ENCODE measurements around the gene FYN. TPM values are rescaled to one million over a fixed set of nuclear protein-coding genes. Genes with fewer than 3 reads are reported as not detected.

Gene FYN
- total and polyA plus RNA-seq, 2 of the 4 experiments (the other 2 are of a cell fraction) = 30.8 to 36.4 TPM

DNA sequence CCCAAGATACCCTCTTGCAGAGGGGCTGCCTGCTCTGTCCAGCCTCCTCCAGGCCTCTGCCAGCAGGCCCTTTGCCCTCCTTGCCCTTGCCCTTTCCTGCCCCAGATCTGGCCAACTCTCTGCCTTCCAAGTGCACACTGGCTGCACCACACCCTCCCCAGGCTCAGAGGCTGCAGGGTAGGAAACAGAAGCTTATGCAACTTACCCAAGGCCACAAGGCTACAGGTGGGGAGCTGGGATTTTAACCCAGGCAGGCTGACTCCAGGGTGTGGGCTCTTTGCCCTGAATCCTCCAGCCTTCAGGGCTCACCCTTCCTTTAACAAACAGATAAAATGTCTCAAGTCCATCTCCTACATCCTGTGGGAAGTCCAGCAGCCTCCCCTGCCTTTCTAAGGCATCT lies 253.1 kb downstream of the FYN start:
- H3K27ac ChIP-seq (ENCODE audit: insufficient read depth, low read length) = no peak overlapping the region
- no peaks in the 10 kb centered on the region for H3K79me1 ChIP-seq (ENCODE audit: low read depth in 1 of 2, low read length in 2 of 2)
- H4K5ac ChIP-seq (ENCODE audit: low read depth, low read length) = no peak overlapping the region
- no peak overlapping the region for H2BK20ac ChIP-seq (ENCODE audit: low read depth, low read length)
- H2BK5ac ChIP-seq (ENCODE audit: low read depth, low read length, poor library complexity, severe bottlenecking) = no peak overlapping the region
- no peak overlapping the region for H3K4ac ChIP-seq (ENCODE audit: low read depth, low read length)
- no peak overlapping the region for H4K8ac ChIP-seq (ENCODE audit: low read depth in 2 of 2, low read length in 2 of 2)
- POLR2A ChIA-PET (ENCODE audit: unreplicated experiment) = no interaction called here
- no peak overlapping the region for H3K23ac ChIP-seq (ENCODE audit: low read depth, low read length)
- dilution Hi-C loops (cut with HindIII; ENCODE audit: low sequenced_read_pairs, unreplicated experiment) = no loop called here
- no peak overlapping the region for H2AK9ac ChIP-seq (replicated peaks; ENCODE audit: low read depth, low read length, poor library complexity)
- no peak overlapping the region for H2AFZ ChIP-seq (replicated peaks; ENCODE audit: low read length, poor library complexity)
- BruUV-seq (replicated peaks) = no TSS peak
- intact Hi-C loops (cut with micrococcal nuclease) = no loop called here
- no peak for ATAC-seq (ENCODE audit: low read depth)
- in situ Hi-C loops (cut with MboI; ENCODE audit: low sequenced_read_pairs) = no loop called here
- TF ChIP-seq SMC3 (IDR thresholded peaks at IDR 0.05; ENCODE audit: low read depth, low read length) = no peak
- TF ChIP-seq NFE2L2 (IDR thresholded peaks at IDR 0.05; ENCODE audit: low read depth, low read length) = no peak
- no peak for TF ChIP-seq BHLHE40 (IDR thresholded peaks at IDR 0.05; ENCODE audit: low read depth, low read length)
- TF ChIP-seq, protein P1, sequence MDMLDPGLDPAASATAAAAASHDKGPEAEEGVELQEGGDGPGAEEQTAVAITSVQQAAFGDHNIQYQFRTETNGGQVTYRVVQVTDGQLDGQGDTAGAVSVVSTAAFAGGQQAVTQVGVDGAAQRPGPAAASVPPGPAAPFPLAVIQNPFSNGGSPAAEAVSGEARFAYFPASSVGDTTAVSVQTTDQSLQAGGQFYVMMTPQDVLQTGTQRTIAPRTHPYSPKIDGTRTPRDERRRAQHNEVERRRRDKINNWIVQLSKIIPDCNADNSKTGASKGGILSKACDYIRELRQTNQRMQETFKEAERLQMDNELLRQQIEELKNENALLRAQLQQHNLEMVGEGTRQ (IDR thresholded peaks at IDR 0.05; ENCODE audit: low read depth, low read length) = no peak
- TF ChIP-seq, protein P2, sequence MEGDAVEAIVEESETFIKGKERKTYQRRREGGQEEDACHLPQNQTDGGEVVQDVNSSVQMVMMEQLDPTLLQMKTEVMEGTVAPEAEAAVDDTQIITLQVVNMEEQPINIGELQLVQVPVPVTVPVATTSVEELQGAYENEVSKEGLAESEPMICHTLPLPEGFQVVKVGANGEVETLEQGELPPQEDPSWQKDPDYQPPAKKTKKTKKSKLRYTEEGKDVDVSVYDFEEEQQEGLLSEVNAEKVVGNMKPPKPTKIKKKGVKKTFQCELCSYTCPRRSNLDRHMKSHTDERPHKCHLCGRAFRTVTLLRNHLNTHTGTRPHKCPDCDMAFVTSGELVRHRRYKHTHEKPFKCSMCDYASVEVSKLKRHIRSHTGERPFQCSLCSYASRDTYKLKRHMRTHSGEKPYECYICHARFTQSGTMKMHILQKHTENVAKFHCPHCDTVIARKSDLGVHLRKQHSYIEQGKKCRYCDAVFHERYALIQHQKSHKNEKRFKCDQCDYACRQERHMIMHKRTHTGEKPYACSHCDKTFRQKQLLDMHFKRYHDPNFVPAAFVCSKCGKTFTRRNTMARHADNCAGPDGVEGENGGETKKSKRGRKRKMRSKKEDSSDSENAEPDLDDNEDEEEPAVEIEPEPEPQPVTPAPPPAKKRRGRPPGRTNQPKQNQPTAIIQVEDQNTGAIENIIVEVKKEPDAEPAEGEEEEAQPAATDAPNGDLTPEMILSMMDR (conservative IDR thresholded peaks at IDR 0.05; ENCODE audit: low read depth, low read length) = no peak
- no peak for TF ChIP-seq MAFK (IDR thresholded peaks at IDR 0.05; ENCODE audit: low read depth, low read length)
- TF ChIP-seq CHD1 (IDR thresholded peaks at IDR 0.05; ENCODE audit: low read depth, low read length) = no peak
- TF ChIP-seq POLR2A (IDR thresholded peaks at IDR 0.05; ENCODE audit: low read depth, low read length) = no peak
- no peak for TF ChIP-seq MAZ (IDR thresholded peaks at IDR 0.05; ENCODE audit: borderline replicate concordance, low read depth, low read length)
- TF ChIP-seq MXI1 (IDR thresholded peaks at IDR 0.05; ENCODE audit: borderline replicate concordance, low read depth, low read length) = no peak
- TF ChIP-seq, protein P3, sequence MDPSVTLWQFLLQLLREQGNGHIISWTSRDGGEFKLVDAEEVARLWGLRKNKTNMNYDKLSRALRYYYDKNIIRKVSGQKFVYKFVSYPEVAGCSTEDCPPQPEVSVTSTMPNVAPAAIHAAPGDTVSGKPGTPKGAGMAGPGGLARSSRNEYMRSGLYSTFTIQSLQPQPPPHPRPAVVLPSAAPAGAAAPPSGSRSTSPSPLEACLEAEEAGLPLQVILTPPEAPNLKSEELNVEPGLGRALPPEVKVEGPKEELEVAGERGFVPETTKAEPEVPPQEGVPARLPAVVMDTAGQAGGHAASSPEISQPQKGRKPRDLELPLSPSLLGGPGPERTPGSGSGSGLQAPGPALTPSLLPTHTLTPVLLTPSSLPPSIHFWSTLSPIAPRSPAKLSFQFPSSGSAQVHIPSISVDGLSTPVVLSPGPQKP (IDR thresholded peaks at IDR 0.05; ENCODE audit: borderline replicate concordance, low read depth, low read length) = no peak
- no peak for TF ChIP-seq RCOR1 (IDR thresholded peaks at IDR 0.05; ENCODE audit: insufficient replicate concordance, low read length)
- TF ChIP-seq RAD21 (IDR thresholded peaks at IDR 0.05; ENCODE audit: low read length) = no peak
- no peak for TF ChIP-seq FOS (IDR thresholded peaks at IDR 0.05; ENCODE audit: low read depth, low read length)
- TF ChIP-seq RFX5 (IDR thresholded peaks at IDR 0.05; ENCODE audit: low read depth, low read length) = no peak
- no peak for TF ChIP-seq CEBPB (IDR thresholded peaks at IDR 0.05; ENCODE audit: low read depth, low read length)
- H2AK5ac ChIP-seq (ENCODE audit: low read depth, low read length) = no peak overlapping the region
- H4K91ac ChIP-seq (ENCODE audit: insufficient read depth, low read depth, low read length) = no peak overlapping the region
- no peaks in the 10 kb centered on the region for H3K9me3 ChIP-seq (ENCODE audit: control insufficient read depth, insufficient read depth, low read length)
- H3K56ac ChIP-seq (ENCODE audit: extremely low read depth, insufficient read depth, low read length) = no peak overlapping the region
- H3K4me2 ChIP-seq (ENCODE audit: low read depth, low read length) = no peak overlapping the region
- H2BK15ac ChIP-seq (ENCODE audit: low read depth, low read length) = no peak overlapping the region
- H3K36me3 ChIP-seq (ENCODE audit: control insufficient read depth, insufficient read depth, low read length) = no peaks in the 10 kb centered on the region
- peaks cover 5% of the 10 kb centered on the region; the same call in 1 of the 2 replicates for H3K4me1 ChIP-seq (ENCODE audit: control insufficient read depth, insufficient read depth, low read length)
- no peak for DNase-seq
- no peak overlapping the region for H2BK120ac ChIP-seq (ENCODE audit: low read depth, low read length)
- H3K14ac ChIP-seq (replicated peaks; ENCODE audit: low read depth, low read length) = peak overlapping the region; percentile 1; the same call in 1 of the 2 replicates
- H3K4me3 ChIP-seq (ENCODE audit: insufficient read depth, low read depth, low read length) = no peak overlapping the region
- no peak overlapping the region for H3K9ac ChIP-seq (ENCODE audit: low read depth, low read length)
- H3K9me1 ChIP-seq (ENCODE audit: insufficient read depth, low read length) = peaks cover 5% of the 10 kb centered on the region
- H4K20me1 ChIP-seq (ENCODE audit: insufficient read depth, low read length) = no peaks in the 10 kb centered on the region
- H3K18ac ChIP-seq (ENCODE audit: low read depth, low read length) = no peak overlapping the region
- H3K27me3 ChIP-seq (ENCODE audit: control insufficient read depth, insufficient read depth, low read length) = no peaks in the 10 kb centered on the region
- CTCF ChIA-PET = no interaction called here

All from IMR-90 (cell line).